ENCODE data around the gene ERICH6.

ERICH6 gene

DNA sequence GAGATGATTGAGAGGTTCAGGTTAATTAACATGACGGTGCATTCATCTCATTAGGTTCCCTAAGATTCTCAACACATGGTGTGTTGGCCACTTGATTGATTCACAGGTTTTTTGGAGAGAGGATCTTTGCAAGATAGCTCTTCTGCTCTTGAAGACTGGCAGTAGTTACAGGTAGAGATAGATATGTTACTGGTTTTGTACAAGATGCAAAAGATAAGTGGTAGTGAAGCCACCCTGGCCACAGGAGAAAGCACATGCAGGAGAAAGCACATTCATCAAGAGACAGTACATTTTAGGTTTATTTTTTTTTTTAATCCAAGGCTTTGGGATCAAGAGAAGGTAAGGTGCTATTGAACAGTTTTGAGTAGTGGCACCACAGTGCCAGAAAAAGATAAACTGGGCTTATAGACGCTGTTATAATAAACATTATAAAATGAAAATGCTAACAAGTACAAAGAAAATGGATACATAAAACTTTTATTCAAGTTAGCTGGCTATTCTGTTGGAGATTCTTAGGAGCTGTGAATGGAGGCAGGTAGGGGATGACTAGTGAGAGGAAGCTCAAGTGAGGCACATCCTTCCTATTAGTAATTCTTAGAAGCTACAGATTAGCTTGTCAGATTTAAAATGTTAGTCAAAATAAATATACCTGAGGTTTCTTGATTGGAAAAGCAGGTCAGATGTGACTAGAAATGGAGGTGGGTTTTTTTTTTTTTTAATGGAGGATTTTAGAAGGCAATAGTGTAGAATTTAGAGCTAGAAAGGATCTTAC lies 89.8 kb downstream of the ERICH6 start:
- no peak for DNase-seq (ENCODE audit: low read depth in 2 of 2)

DNA sequence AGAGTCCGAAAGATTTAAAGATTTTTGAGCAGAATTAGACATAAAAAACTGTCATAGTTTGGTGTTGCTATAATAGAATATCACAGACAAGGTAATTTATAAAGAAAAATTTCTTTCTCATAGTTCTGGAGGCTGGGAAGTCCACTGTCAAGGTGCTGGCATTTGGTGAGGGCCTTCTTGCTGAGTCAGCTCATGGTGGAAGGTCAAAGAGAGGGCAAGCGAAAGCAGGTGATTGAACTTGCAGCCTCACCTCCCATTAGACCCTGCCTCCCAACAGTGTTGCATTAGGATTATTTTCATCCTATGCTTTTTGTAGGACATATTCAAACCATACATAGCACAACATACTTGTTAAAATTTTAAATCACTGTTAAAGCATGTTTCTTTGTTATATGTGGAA lies 90.7 kb downstream of the ERICH6 start:
- no peak for DNase-seq (ENCODE audit: low read depth in 2 of 2)

DNA sequence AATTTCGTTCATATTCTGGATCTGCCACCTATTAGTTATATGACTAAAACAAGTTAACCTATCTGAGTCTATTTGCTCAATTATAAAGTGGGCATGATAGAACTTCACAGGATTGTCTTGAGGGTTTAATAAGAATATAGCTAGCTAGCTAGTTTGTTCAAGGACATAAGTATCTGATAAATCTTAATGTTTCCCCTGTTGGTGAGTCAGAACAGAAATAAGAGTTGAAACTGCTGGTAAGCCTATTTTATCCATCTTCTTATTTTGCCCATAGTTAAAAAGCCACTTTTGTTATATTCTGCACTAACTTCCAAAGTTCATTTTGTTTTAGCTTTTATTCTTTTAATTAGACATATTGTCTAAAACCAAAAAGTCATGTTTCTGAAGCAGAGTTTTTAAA lies 91.2 kb downstream of the ERICH6 start:
- no peak for DNase-seq (ENCODE audit: low read depth in 2 of 2)

DNA sequence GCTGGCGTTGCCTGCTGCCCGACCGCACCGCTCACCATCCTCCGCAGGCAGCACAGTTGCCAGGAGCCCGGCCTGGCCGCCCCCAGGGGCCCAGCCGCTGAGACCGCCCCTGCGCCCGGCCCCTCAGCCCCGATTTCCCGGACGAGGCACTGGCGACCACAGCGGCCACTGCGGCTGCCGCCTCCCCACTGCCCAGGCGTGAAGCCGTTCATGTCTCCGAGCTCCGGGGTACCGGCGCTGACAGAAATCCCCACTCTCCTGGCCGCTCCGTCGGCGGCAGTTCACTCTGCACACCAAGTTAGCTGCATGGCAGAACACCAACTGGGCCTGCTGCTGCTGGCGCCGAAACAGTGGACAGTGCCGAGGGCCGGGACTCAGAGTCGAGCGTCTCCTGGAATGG lies 92.1 kb downstream of the ERICH6 start:
- no peak for DNase-seq (ENCODE audit: low read depth in 2 of 2)

DNA sequence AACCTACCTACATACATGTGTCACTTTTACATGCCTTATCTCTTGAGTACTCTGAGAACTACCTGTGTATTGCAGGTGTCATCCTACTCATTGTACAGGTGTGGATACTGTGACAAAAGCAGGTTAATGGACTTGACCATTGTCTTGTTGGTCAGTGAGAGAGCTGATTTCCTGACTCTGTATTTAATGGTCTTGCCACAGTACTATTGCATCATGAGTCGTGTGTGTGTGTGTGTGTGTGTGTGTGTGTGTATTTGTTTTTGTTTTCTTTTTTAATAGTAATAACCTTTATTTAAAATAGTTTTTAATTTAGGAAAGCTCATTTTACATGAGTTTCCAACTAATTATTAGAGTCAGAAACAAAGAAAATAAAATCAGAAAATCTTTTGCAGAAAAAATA lies 92.9 kb downstream of the ERICH6 start:
- DNase-seq (ENCODE audit: low read depth in 2 of 2) = no peak

DNA sequence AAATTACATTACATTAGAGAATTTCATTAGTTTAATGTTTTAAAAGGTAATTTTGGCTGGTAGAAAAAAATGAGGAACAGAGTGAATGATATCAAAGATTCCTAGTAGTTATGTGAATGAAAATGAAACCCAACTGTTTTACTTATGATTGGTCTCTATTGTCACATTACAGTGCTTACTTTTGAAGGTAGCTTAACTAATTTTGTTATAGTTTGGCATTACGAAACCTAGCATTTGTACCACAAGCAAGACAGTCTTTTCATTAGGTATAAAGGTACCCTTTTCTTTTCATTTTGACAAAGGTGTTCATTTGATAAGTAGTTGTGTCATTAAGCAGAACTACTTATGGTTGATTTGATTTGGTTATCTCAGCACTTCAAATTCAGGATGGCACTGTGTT lies 93.7 kb downstream of the ERICH6 start:
- no peak for DNase-seq (ENCODE audit: low read depth in 2 of 2)

Measured in activated CD4-positive, alpha-beta T cell treated with anti-CD3 and anti-CD28 coated beads for 24 hours (primary cell).